Gastroesophageal sphincter (tissue), 3 donors: ENCODE data around the gene MAP2K3.

Experiments used
- EP300 ChIP-seq: sonication (generic); formaldehyde crosslinking; IDR thresholded peaks from one replicate; pipeline ENCODE4 v1.6.1; 2017; ENCODE audit warnings: antibody characterized with exemption, mild to moderate bottlenecking
- POLR2A ChIP-seq, 2 donors: fragments of 450-650 bp; IDR thresholded peaks; one replicate each; pipeline ENCODE4 v1.6.1; 2017; ENCODE audit warnings: antibody characterized with exemption in 2 of 2, mild to moderate bottlenecking in 2 of 2, moderate library complexity in 1 of 2
- POLR2AphosphoS5 ChIP-seq: sonication (generic); formaldehyde crosslinking; IDR thresholded peaks from one replicate; pipeline ENCODE4 v1.6.1; 2017; ENCODE audit warnings: antibody characterized with exemption
- TF ChIP-seq, protein P1 (sequence below), 4 experiments: fragments of 200-600 bp in 2 of 4; fragments of 450-650 bp in 2 of 4; sonication (generic) in 1 of 4; IDR thresholded peaks; one replicate each; pipeline ENCODE4 v1.5.1; 2017 to 2019; ENCODE audit warnings: antibody characterized with exemption in 4 of 4, mild to moderate bottlenecking in 2 of 4, moderate library complexity in 2 of 4

DNA sequence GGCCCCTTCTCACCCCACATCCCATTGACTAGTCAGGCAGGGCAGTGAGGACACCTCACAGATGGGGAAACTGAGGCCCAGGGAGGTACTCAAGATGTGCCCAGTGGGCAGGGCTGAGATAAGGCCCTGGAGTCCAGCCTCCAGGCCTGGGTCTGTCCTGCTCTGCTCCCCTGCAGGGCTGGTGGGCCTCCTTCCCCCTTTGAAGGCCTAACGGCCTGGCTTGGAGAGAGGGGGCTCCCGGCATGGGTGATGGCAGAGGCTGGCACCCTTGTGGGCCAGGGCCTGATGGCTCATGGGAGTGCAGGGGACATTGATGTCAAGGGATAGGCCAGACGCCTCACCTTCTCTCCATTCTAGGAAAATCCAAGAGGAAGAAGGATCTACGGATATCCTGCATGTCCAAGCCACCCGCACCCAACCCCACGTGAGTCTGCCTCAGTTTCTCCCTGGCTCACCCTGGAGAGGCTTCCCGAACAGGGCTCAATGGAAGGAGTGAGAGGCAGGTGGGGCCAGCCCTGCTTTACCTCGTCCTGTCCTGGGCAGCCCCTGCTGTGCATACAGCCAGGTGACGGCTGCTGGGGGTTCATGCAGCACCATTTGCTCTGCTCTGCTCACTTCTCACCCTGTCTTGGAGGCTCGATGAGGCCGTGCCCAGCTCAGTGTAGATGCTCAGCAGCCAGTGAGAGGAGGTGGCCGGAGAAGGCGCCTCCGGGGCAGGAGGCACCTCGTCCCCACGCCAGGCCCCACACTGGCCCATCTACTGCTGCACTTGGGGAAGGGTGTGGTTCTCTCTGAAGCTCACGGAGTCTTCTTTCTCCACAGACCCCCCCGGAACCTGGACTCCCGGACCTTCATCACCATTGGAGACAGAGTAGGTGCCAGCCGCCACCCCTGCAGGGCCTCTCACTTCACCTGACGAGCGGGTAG, 13.8 kb downstream of the MAP2K3 start:
- TF ChIP-seq, protein P1, sequence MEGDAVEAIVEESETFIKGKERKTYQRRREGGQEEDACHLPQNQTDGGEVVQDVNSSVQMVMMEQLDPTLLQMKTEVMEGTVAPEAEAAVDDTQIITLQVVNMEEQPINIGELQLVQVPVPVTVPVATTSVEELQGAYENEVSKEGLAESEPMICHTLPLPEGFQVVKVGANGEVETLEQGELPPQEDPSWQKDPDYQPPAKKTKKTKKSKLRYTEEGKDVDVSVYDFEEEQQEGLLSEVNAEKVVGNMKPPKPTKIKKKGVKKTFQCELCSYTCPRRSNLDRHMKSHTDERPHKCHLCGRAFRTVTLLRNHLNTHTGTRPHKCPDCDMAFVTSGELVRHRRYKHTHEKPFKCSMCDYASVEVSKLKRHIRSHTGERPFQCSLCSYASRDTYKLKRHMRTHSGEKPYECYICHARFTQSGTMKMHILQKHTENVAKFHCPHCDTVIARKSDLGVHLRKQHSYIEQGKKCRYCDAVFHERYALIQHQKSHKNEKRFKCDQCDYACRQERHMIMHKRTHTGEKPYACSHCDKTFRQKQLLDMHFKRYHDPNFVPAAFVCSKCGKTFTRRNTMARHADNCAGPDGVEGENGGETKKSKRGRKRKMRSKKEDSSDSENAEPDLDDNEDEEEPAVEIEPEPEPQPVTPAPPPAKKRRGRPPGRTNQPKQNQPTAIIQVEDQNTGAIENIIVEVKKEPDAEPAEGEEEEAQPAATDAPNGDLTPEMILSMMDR (IDR thresholded peaks at IDR 0.05) = no peak
- TF ChIP-seq POLR2AphosphoS5 (no peak), POLR2A (IDR thresholded peaks at IDR 0.05) (no peak), EP300 (no peak)
